Measurements from ENCODE around the gene ADSL. TPM values are rescaled to one million over a fixed set of nuclear protein-coding genes. Genes with fewer than 3 reads are reported as not detected.

ADSL gene
- total and polyA plus RNA-seq, 2 donors (not counting 1 experiment from before 2014, with no cell fraction given) = 61.0 to 63.8 TPM

DNA sequence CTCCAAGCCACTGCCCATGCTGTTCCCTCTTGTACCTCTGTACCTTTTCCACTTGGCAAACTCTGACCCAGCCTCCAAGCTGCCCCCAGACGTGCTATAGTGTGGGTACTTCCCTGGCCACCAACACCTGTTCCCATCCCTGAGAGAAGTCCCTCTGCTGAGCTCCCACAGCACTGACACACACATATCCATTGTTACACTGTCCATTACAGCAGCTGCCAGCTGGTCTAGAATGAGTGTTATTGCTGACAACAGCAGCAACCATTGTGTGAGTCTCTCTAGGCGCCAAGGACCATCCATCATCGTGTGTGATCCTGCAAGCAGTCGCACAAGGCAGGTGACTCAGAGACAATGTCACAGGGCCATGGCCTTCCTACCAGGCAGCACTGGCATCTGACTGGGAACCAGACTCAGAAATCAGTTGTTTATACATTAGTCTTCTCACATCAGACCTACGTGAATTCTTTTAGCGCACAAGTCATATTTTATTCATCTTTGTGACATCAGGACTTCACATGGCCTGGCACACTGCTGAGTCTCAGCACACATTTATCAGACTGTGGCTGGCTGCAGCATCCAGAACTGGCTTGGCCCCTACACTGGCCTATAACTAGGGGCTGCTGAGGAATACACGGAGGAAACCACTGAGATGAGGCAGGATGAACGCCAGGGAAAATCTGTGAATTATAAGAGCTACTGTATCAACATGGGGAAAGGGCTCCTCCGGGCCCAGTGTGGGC is 80.5 kb downstream of the ADSL start:
- WGBS (ENCODE audit: insufficient coverage) = 93% methylated on average over 9 of the region's 9 CpGs
- H3K9me3 ChIP-seq (ENCODE audit: control extremely low read depth in 1 of 3, control insufficient read depth in 2 of 3, insufficient read depth in 1 of 3, low read length in 2 of 3) = no peaks in the 10 kb centered on the region
- CTCF ChIA-PET = interaction anchor here (0.6 to 5.7 kb wide), 4 partner anchors 10 to 179 kb away, joined by 3 to 26 read pairs (median 4); no protein-coding TSS in a partner anchor
- no peak overlapping the region for H3K27ac ChIP-seq (ENCODE audit: low read length in 2 of 2)
- POLR2A ChIA-PET = interaction anchor here (0.5 kb wide), 1 partner anchor 96 kb away, joined by 5 read pairs; no protein-coding TSS in a partner anchor
- no peak overlapping the region for H3K4me2 ChIP-seq (replicated peaks; ENCODE audit: low read depth, low read length, poor library complexity, severe bottlenecking)
- intact Hi-C loops (cut with micrococcal nuclease) = no loop called here
- H3K36me3 ChIP-seq (replicated peaks in 1 of 2; ENCODE audit: control extremely low read depth in 1 of 2, control insufficient read depth in 1 of 2, extremely low read depth in 1 of 2, insufficient read depth in 2 of 2, low read length in 1 of 2) = peaks cover 25 to 98% of the 10 kb centered on the region in 2 experiments
- H3K27ac Mint-ChIP-seq = no peak overlapping the region
- DNase-seq (no peak), ATAC-seq (ENCODE audit: low read depth) (no peak)
- no peaks in the 10 kb centered on the region for H3K27me3 Mint-ChIP-seq
- H3K4me1 ChIP-seq (ENCODE audit: control insufficient read depth in 2 of 2, insufficient read depth in 2 of 2, low read length in 2 of 2) = peaks cover 3 to 15% of the 10 kb centered on the region in 2 donors
- no peak overlapping the region for H3K4me3 ChIP-seq (ENCODE audit: control extremely low read depth in 1 of 5, extremely low read depth in 1 of 5, insufficient read depth in 1 of 5, low read depth in 2 of 5, low read length in 4 of 5)
- H3K9ac ChIP-seq (ENCODE audit: low read length) = no peak overlapping the region
- no peaks in the 10 kb centered on the region for H3K9me3 Mint-ChIP-seq (ENCODE audit: insufficient read depth)
- no peaks in the 10 kb centered on the region for H3K27me3 ChIP-seq (replicated peaks in 1 of 4; ENCODE audit: control extremely low read depth in 1 of 4, control insufficient read depth in 3 of 4, insufficient read depth in 4 of 4, low read length in 3 of 4)
- no peak for TF ChIP-seq EZH2 (IDR thresholded peaks at IDR 0.05; ENCODE audit: borderline replicate concordance, insufficient read depth, low read depth, low read length, poor library complexity, severe bottlenecking)
- TF ChIP-seq, protein P1, sequence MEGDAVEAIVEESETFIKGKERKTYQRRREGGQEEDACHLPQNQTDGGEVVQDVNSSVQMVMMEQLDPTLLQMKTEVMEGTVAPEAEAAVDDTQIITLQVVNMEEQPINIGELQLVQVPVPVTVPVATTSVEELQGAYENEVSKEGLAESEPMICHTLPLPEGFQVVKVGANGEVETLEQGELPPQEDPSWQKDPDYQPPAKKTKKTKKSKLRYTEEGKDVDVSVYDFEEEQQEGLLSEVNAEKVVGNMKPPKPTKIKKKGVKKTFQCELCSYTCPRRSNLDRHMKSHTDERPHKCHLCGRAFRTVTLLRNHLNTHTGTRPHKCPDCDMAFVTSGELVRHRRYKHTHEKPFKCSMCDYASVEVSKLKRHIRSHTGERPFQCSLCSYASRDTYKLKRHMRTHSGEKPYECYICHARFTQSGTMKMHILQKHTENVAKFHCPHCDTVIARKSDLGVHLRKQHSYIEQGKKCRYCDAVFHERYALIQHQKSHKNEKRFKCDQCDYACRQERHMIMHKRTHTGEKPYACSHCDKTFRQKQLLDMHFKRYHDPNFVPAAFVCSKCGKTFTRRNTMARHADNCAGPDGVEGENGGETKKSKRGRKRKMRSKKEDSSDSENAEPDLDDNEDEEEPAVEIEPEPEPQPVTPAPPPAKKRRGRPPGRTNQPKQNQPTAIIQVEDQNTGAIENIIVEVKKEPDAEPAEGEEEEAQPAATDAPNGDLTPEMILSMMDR (IDR thresholded peaks at IDR 0.05) = no peak
- H4K20me1 ChIP-seq (ENCODE audit: control insufficient read depth, insufficient read depth, low read length, poor library complexity, severe bottlenecking) = peaks cover 63% of the 10 kb centered on the region
- H3K4me1 Mint-ChIP-seq = peaks cover 20% of the 10 kb centered on the region
- no peak overlapping the region for H2AFZ ChIP-seq (ENCODE audit: insufficient read depth, low read depth, low read length, poor library complexity, severe bottlenecking)
- H3K79me2 ChIP-seq (ENCODE audit: control insufficient read depth, insufficient read depth, low read length) = peaks cover 96% of the 10 kb centered on the region
- H3K4me3 Mint-ChIP-seq = no peak overlapping the region

- Mint-ChIP-seq H3K27me3 (no peaks in the 10 kb centered on the region), H3K27ac (peak overlapping the region; percentile 42), H3K9me3 (ENCODE audit: insufficient read depth) (no peaks in the 10 kb centered on the region), H3K4me1 (peaks cover 36% of the 10 kb centered on the region), H3K4me3 (no peak overlapping the region)
- no peaks in the 10 kb centered on the region for H3K27me3 ChIP-seq (replicated peaks in 1 of 4; ENCODE audit: control extremely low read depth in 1 of 4, control insufficient read depth in 3 of 4, insufficient read depth in 4 of 4, low read length in 3 of 4)
- ATAC-seq (ENCODE audit: low read depth) = no peak
- H3K4me1 ChIP-seq (ENCODE audit: control insufficient read depth in 2 of 2, insufficient read depth in 2 of 2, low read length in 2 of 2) = peaks cover 22 to 35% of the 10 kb centered on the region in 2 donors
- WGBS (ENCODE audit: insufficient coverage) = 95% methylated on average over 4 of the region's 4 CpGs
- no peak overlapping the region for H3K9ac ChIP-seq (ENCODE audit: low read length)
- CTCF ChIA-PET = interaction anchor here (1.3 to 5.7 kb wide), 2 partner anchors 8 to 59 kb away, joined by 3 to 26 read pairs; no protein-coding TSS in a partner anchor
- no peak for DNase-seq
- peaks cover 94% of the 10 kb centered on the region for H3K79me2 ChIP-seq (ENCODE audit: control insufficient read depth, insufficient read depth, low read length)
- H3K9me3 ChIP-seq (ENCODE audit: control extremely low read depth in 1 of 3, control insufficient read depth in 2 of 3, insufficient read depth in 1 of 3, low read length in 2 of 3) = no peaks in the 10 kb centered on the region
- no peak overlapping the region for H3K27ac ChIP-seq (ENCODE audit: low read length in 2 of 2)
- H3K4me3 ChIP-seq (ENCODE audit: control extremely low read depth in 1 of 5, extremely low read depth in 1 of 5, insufficient read depth in 1 of 5, low read depth in 2 of 5, low read length in 4 of 5) = no peak overlapping the region
- no peak overlapping the region for H2AFZ ChIP-seq (ENCODE audit: insufficient read depth, low read depth, low read length, poor library complexity, severe bottlenecking)
- H3K4me2 ChIP-seq (replicated peaks; ENCODE audit: low read depth, low read length, poor library complexity, severe bottlenecking) = no peak overlapping the region
- peaks cover 52% of the 10 kb centered on the region for H4K20me1 ChIP-seq (ENCODE audit: control insufficient read depth, insufficient read depth, low read length, poor library complexity, severe bottlenecking)
- POLR2A ChIA-PET = no interaction called here
- intact Hi-C loops (cut with micrococcal nuclease) = no loop called here
- no peak for TF ChIP-seq EZH2 (IDR thresholded peaks at IDR 0.05; ENCODE audit: borderline replicate concordance, insufficient read depth, low read depth, low read length, poor library complexity, severe bottlenecking)
- TF ChIP-seq, protein P1 (IDR thresholded peaks at IDR 0.05) = no peak
- H3K36me3 ChIP-seq (replicated peaks in 1 of 2; ENCODE audit: control extremely low read depth in 1 of 2, control insufficient read depth in 1 of 2, extremely low read depth in 1 of 2, insufficient read depth in 2 of 2, low read length in 1 of 2) = peaks cover 21 to 90% of the 10 kb centered on the region in 2 experiments
Observed at GRCh38 chr22:40428796-40429195, 82.5 kb downstream of the ADSL start.

Data from B cell (primary cell).